Osteocyte (in vitro differentiated cells): ENCODE results near the gene PTPN9. TPM values are rescaled to one million over a fixed set of nuclear protein-coding genes. Genes with fewer than 3 reads are reported as not detected.

Experiments used
- DNase-seq: peaks from one replicate; pipeline ENCODE4 v3.0.0; 2021; ENCODE audit warnings: mixed read lengths; ENCODE audit not compliant: unreplicated experiment; ENCODE audit errors: extremely low spot score
- H3K27ac Mint-ChIP-seq: one replicate; pipeline ENCODE4 v1.8.0; 2021; ENCODE audit warnings: mild to moderate bottlenecking, mixed read lengths; ENCODE audit not compliant: unreplicated experiment
- H3K27me3 Mint-ChIP-seq: one replicate; pipeline ENCODE4 v1.8.0; 2021; ENCODE audit warnings: mixed read lengths; ENCODE audit not compliant: unreplicated experiment
- H3K36me3 Mint-ChIP-seq: one replicate; pipeline ENCODE4 v1.8.0; 2021; ENCODE audit warnings: mixed read lengths; ENCODE audit not compliant: unreplicated experiment
- H3K4me1 Mint-ChIP-seq: one replicate; pipeline ENCODE4 v1.8.0; 2021; ENCODE audit warnings: mixed read lengths; ENCODE audit not compliant: unreplicated experiment
- H3K4me3 Mint-ChIP-seq: one replicate; pipeline ENCODE4 v1.8.0; 2021; ENCODE audit warnings: mild to moderate bottlenecking, moderate library complexity, mixed read lengths; ENCODE audit not compliant: unreplicated experiment
- H3K9me3 Mint-ChIP-seq: one replicate; pipeline ENCODE4 v1.8.0; 2021; ENCODE audit warnings: mixed read lengths; ENCODE audit not compliant: unreplicated experiment
- CTCF ChIP-seq: fragments of 200-600 bp; sonication (generic); IDR thresholded peaks from 2 replicates; pipeline ENCODE4 v1.5.0; 2021; ENCODE audit warnings: antibody characterized with exemption, mild to moderate bottlenecking, moderate library complexity
- total RNA-seq: library from RNA; stranded (reverse); gene quantifications from 2 replicates; pipeline ENCODE4 v1.2.1, GENCODE V29; 2021

PTPN9 gene
- total RNA-seq, 1 donor from 2014 or later: 53.4 TPM

- Mint-ChIP-seq H3K4me3 (no peak overlapping the region), H3K27ac (peak overlapping the region; percentile 72), H3K9me3 (no peaks in the 10 kb centered on the region), H3K27me3 (no peaks in the 10 kb centered on the region), H3K36me3 (peaks cover 38% of the 10 kb centered on the region), H3K4me1 (peaks cover 25% of the 10 kb centered on the region)
- no peak for DNase-seq
- TF ChIP-seq CTCF: no peak
These were observed 56.1 kb downstream of the PTPN9 start for GRCh38 chr15:75523011-75523410.

GRCh38 chr15:75517233-75517632 is 61.9 kb downstream of the PTPN9 start:
- H3K4me1 Mint-ChIP-seq: peaks cover 5% of the 10 kb centered on the region
- DNase-seq: no peak
- H3K27me3 Mint-ChIP-seq: no peaks in the 10 kb centered on the region
- H3K27ac Mint-ChIP-seq: peak overlapping the region; percentile 62
- H3K9me3 Mint-ChIP-seq: no peaks in the 10 kb centered on the region
- no peak for TF ChIP-seq CTCF
- H3K36me3 Mint-ChIP-seq: peaks cover 45% of the 10 kb centered on the region
- no peak overlapping the region for H3K4me3 Mint-ChIP-seq

GRCh38 chr15:75508840-75509532 is 70.1 kb downstream of the PTPN9 start:
- H3K9me3 Mint-ChIP-seq: no peaks in the 10 kb centered on the region

GRCh38 chr15:75502360-75502759 is 76.8 kb downstream of the PTPN9 start:
- Mint-ChIP-seq H3K9me3 (no peaks in the 10 kb centered on the region), H3K27ac (no peak overlapping the region), H3K36me3 (peaks cover 24% of the 10 kb centered on the region), H3K4me3 (no peak overlapping the region), H3K27me3 (no peaks in the 10 kb centered on the region), H3K4me1 (no peaks in the 10 kb centered on the region)
- DNase-seq: no peak
- no peak for TF ChIP-seq CTCF

More at GRCh38 chr15:75508840-75509532, 70.1 kb downstream of the PTPN9 start:
- Mint-ChIP-seq H3K27me3 (no peaks in the 10 kb centered on the region), H3K4me3 (no peak overlapping the region), H3K4me1 (peaks cover 2% of the 10 kb centered on the region), H3K27ac (peak overlapping the region; percentile 50), H3K36me3 (peaks cover 24% of the 10 kb centered on the region)
- TF ChIP-seq CTCF: peak; percentile 72
- DNase-seq: no peak

GRCh38 chr15:75493732-75494131 is 85.4 kb downstream of the PTPN9 start:
- no peak for DNase-seq
- Mint-ChIP-seq H3K4me1 (no peaks in the 10 kb centered on the region), H3K27me3 (no peaks in the 10 kb centered on the region), H3K36me3 (peaks cover 22% of the 10 kb centered on the region), H3K9me3 (no peaks in the 10 kb centered on the region), H3K4me3 (no peak overlapping the region), H3K27ac (no peak overlapping the region)
- TF ChIP-seq CTCF: no peak
